Measurements from ENCODE around the gene TWF2.

- TF ChIP-seq ETV6 (conservative IDR thresholded peaks at IDR 0.05 in 1 of 2, IDR thresholded peaks at IDR 0.05 in 1 of 2; ENCODE audit: borderline replicate concordance in 1 of 2, low read depth in 1 of 2) = no peak
- no peak for TF ChIP-seq KDM1A (IDR thresholded peaks at IDR 0.05; ENCODE audit: borderline replicate concordance)
- no peak for TF ChIP-seq PRDM15 (CRISPR knock-in tag; IDR thresholded peaks at IDR 0.05)
- TF ChIP-seq POLR2A (IDR thresholded peaks at IDR 0.05; ENCODE audit: low read depth, low read length) = peak; percentile 91
- peak; percentile 43 to 49 (median 43) for TF ChIP-seq CTCF (IDR thresholded peaks at IDR 0.05 in 2 of 3, conservative IDR thresholded peaks at IDR 0.05 in 1 of 3; ENCODE audit: control insufficient read depth in 2 of 3, extremely low read depth in 1 of 3, insufficient read depth in 1 of 3, low read depth in 3 of 3, low read length in 3 of 3)
- no peak for TF ChIP-seq GABPA (IDR thresholded peaks at IDR 0.05; ENCODE audit: low read depth)
- peak; percentile 83; the same call in 1 of the 2 replicates for TF ChIP-seq POLR2AphosphoS5 (IDR thresholded peaks at IDR 0.05; ENCODE audit: low read length)
- TF ChIP-seq ATF2 (IDR thresholded peaks at IDR 0.05; ENCODE audit: low read length) = no peak
- no peak for TF ChIP-seq RAD51 (IDR thresholded peaks at IDR 0.05)
- TF ChIP-seq REST (IDR thresholded peaks at IDR 0.05; ENCODE audit: low read depth, low read length) = no peak
- TF ChIP-seq ZBTB40 (IDR thresholded peaks at IDR 0.05; ENCODE audit: borderline replicate concordance) = no peak
- 0 out of 2 replicates have a peak, but pooled peaks have one; percentile 29 for TF ChIP-seq SIN3A (IDR thresholded peaks at IDR 0.05; ENCODE audit: low read depth, low read length)
- TF ChIP-seq YY1 (IDR thresholded peaks at IDR 0.05; ENCODE audit: low read depth, low read length) = peak; percentile 87
Observed at GRCh38 chr3:52238761-52239701, at the start of gene TWF2.

All from GM12878 (cell line).